ENCODE results near the gene C14orf132.

GRCh38 chr14:95998656-95999055, 40.5 kb upstream of the C14orf132 start:
- TF ChIP-seq, protein P1, sequence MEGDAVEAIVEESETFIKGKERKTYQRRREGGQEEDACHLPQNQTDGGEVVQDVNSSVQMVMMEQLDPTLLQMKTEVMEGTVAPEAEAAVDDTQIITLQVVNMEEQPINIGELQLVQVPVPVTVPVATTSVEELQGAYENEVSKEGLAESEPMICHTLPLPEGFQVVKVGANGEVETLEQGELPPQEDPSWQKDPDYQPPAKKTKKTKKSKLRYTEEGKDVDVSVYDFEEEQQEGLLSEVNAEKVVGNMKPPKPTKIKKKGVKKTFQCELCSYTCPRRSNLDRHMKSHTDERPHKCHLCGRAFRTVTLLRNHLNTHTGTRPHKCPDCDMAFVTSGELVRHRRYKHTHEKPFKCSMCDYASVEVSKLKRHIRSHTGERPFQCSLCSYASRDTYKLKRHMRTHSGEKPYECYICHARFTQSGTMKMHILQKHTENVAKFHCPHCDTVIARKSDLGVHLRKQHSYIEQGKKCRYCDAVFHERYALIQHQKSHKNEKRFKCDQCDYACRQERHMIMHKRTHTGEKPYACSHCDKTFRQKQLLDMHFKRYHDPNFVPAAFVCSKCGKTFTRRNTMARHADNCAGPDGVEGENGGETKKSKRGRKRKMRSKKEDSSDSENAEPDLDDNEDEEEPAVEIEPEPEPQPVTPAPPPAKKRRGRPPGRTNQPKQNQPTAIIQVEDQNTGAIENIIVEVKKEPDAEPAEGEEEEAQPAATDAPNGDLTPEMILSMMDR (IDR thresholded peaks at IDR 0.05 in 2 of 3, conservative IDR thresholded peaks at IDR 0.05 in 1 of 3; ENCODE audit: insufficient read depth in 2 of 3, low read depth in 1 of 3, low read length in 3 of 3), result 0 out of 6 replicates have a peak, but pooled peaks of 1 of the 3 experiments have one; percentile 13
- TF ChIP-seq E2F6 (IDR thresholded peaks at IDR 0.05; ENCODE audit: borderline replicate concordance in 1 of 2, extremely low read depth in 1 of 2, insufficient read depth in 1 of 2, insufficient read length in 1 of 2, low read depth in 1 of 2, low read length in 1 of 2, poor library complexity in 1 of 2, severe bottlenecking in 1 of 2), result no peak
- TF ChIP-seq, protein P2, sequence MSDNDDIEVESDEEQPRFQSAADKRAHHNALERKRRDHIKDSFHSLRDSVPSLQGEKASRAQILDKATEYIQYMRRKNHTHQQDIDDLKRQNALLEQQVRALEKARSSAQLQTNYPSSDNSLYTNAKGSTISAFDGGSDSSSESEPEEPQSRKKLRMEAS (CRISPR knock-in tag; IDR thresholded peaks at IDR 0.05), result no peak
- no peak for TF ChIP-seq SOX6 (IDR thresholded peaks at IDR 0.05)
- no peak for TF ChIP-seq LARP7 (IDR thresholded peaks at IDR 0.05)
- no peak for TF ChIP-seq ZNF717 (CRISPR knock-in tag; IDR thresholded peaks at IDR 0.05)
- no peak for TF ChIP-seq ZNF274 (IDR thresholded peaks at IDR 0.05; ENCODE audit: borderline replicate concordance, low read depth, low read length)
- no peak for TF ChIP-seq FIP1L1 (IDR thresholded peaks at IDR 0.05; ENCODE audit: low read depth, low read length, poor library complexity, severe bottlenecking)
- TF ChIP-seq MYNN (IDR thresholded peaks at IDR 0.05), result no peak
- TF ChIP-seq MYNN (CRISPR knock-in tag; IDR thresholded peaks at IDR 0.05), result no peak
- TF ChIP-seq RBBP5 (IDR thresholded peaks at IDR 0.05; ENCODE audit: borderline replicate concordance, insufficient read depth, low read length, poor library complexity, severe bottlenecking), result no peak
- TF ChIP-seq, protein P3, sequence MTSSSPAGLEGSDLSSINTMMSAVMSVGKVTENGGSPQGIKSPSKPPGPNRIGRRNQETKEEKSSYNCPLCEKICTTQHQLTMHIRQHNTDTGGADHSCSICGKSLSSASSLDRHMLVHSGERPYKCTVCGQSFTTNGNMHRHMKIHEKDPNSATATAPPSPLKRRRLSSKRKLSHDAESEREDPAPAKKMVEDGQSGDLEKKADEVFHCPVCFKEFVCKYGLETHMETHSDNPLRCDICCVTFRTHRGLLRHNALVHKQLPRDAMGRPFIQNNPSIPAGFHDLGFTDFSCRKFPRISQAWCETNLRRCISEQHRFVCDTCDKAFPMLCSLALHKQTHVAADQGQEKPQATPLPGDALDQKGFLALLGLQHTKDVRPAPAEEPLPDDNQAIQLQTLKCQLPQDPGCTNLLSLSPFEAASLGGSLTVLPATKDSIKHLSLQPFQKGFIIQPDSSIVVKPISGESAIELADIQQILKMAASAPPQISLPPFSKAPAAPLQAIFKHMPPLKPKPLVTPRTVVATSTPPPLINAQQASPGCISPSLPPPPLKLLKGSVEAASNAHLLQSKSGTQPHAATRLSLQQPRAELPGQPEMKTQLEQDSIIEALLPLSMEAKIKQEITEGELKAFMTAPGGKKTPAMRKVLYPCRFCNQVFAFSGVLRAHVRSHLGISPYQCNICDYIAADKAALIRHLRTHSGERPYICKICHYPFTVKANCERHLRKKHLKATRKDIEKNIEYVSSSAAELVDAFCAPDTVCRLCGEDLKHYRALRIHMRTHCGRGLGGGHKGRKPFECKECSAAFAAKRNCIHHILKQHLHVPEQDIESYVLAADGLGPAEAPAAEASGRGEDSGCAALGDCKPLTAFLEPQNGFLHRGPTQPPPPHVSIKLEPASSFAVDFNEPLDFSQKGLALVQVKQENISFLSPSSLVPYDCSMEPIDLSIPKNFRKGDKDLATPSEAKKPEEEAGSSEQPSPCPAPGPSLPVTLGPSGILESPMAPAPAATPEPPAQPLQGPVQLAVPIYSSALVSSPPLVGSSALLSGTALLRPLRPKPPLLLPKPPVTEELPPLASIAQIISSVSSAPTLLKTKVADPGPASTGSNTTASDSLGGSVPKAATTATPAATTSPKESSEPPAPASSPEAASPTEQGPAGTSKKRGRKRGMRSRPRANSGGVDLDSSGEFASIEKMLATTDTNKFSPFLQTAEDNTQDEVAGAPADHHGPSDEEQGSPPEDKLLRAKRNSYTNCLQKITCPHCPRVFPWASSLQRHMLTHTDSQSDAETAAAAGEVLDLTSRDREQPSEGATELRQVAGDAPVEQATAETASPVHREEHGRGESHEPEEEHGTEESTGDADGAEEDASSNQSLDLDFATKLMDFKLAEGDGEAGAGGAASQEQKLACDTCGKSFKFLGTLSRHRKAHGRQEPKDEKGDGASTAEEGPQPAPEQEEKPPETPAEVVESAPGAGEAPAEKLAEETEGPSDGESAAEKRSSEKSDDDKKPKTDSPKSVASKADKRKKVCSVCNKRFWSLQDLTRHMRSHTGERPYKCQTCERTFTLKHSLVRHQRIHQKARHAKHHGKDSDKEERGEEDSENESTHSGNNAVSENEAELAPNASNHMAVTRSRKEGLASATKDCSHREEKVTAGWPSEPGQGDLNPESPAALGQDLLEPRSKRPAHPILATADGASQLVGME (CRISPR knock-in tag; IDR thresholded peaks at IDR 0.05), result no peak
- TF ChIP-seq PHF8 (IDR thresholded peaks at IDR 0.05; ENCODE audit: borderline replicate concordance, low read length), result no peak
- TF ChIP-seq MLX (CRISPR knock-in tag; conservative IDR thresholded peaks at IDR 0.05), result no peak
